ENCODE data around the gene NUCB2.

Gene NUCB2

GRCh38 chr11:17376493-17376892, 100.0 kb downstream of the NUCB2 start:
- no peak for TF ChIP-seq CTCF (conservative IDR thresholded peaks at IDR 0.05)

GRCh38 chr11:17378655-17379054, 102.1 kb downstream of the NUCB2 start:
- TF ChIP-seq CTCF (conservative IDR thresholded peaks at IDR 0.05) = no peak
- no peak overlapping the region for H3K27ac ChIP-seq

More at GRCh38 chr11:17376493-17376892, 100.0 kb downstream of the NUCB2 start:
- H3K27ac ChIP-seq = no peak overlapping the region

GRCh38 chr11:17379383-17380180, 103.0 kb downstream of the NUCB2 start:
- no peak overlapping the region for H3K27ac ChIP-seq
- TF ChIP-seq CTCF (conservative IDR thresholded peaks at IDR 0.05) = no peak

- no peak for TF ChIP-seq CTCF (conservative IDR thresholded peaks at IDR 0.05)
Observed at GRCh38 chr11:17381156-17381555, 104.6 kb downstream of the NUCB2 start.

More at GRCh38 chr11:17381156-17381555, 104.6 kb downstream of the NUCB2 start:
- no peak overlapping the region for H3K27ac ChIP-seq

Measured in VCaP (cell line).